IPS-NIHi7 (cell line): ENCODE measurements around the gene PTMS.

Experiments
- DNase-seq: peaks from one replicate; pipeline ENCODE4 v3.0.0; 2012; ENCODE audit warnings: mixed read lengths; ENCODE audit errors: extremely low spot score

Gene PTMS

DNA sequence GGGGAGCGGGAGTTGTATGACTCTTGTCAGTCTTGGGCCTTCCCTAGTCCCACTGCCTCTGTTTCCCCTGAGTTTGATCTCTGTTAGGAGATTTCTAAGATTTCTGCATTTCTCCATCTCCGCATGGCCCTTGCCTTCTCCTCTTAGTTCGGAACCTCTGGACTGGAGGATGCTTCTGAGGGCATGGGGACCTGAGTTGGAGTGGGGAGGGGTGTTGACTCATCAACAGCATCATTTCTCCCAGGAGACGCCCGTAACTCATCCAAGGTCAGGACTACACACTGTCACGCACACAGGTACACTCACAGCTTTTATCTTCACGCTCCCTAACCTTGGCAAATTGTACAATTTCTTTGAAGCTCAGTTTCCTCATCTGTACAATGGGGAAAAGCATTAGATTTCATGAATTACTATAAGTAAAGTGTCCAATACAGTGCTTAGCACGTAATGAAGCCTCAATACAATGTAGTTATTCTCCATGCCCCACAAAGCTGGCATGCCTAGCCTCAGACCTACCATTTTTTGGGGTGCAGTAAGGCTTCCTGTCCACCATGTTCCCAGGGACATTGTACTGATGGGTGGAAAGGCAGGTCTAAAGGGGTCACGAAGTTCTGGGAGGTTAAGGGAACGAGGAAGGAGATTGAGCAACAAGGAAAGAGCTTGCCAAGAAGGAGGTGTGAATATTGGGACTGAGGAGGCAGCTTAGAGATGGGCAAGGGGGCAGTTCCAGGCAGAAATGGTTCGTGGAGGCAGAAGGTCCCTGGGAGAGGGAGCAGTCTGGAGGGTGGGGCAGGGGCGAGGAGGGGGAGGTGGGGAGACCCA, 5.6 kb downstream of the PTMS start:
- DNase-seq = no peak

DNA sequence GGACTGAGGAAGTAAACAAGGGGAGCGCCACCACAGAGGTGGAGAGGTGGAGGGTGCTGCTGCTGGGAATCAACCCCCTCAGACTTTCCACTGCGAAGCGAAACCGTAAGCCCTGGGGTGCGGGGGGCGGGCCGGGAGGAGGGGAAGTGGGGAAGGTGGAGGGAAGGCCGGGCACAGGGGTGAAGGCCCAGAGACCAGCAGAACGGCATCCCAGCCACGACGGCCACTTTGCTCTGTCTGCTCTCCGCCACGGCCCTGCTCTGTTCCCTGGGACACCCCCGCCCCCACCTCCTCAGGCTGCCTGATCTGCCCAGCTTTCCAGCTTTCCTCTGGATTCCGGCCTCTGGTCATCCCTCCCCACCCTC, 6.2 kb downstream of the PTMS start, which contains the start of gene LAG3:
Gene LAG3, plus strand, starts transcription at position 190 of the 365 bp plus-strand sequence. CDS start 333 bp downstream, outside the sequence.
- no peak for DNase-seq

DNA sequence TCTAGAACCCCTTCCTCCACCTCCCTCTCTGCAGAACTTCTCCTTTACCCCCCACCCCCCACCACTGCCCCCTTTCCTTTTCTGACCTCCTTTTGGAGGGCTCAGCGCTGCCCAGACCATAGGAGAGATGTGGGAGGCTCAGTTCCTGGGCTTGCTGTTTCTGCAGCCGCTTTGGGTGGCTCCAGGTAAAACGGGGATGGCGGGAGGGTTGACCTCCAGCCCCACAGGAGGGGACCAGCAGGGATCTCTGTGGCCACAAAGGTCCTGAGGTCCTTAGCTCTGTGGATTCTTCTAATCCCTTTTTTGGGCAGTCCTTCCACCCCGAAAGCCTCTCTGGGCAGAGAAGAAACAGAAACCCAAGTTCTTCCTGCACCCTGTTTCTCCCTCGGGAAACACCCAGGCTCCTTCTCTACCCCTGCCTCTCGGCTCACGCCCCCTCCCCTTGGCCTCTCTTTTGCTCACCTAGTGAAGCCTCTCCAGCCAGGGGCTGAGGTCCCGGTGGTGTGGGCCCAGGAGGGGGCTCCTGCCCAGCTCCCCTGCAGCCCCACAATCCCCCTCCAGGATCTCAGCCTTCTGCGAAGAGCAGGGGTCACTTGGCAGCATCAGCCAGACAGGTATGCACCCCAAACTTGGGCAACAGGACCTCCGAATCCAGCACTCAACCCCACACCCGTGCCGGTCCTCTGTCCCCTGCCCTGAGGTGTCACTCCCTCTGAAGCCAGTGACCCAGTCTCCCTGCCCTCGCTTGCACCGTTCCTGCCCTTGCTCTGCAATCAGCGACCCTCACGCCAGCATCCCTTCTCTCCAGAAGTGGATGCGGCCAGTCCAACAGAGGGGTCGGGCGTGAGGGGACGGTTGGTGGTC, 6.8 kb downstream of the PTMS start:
- no peak for DNase-seq

DNA sequence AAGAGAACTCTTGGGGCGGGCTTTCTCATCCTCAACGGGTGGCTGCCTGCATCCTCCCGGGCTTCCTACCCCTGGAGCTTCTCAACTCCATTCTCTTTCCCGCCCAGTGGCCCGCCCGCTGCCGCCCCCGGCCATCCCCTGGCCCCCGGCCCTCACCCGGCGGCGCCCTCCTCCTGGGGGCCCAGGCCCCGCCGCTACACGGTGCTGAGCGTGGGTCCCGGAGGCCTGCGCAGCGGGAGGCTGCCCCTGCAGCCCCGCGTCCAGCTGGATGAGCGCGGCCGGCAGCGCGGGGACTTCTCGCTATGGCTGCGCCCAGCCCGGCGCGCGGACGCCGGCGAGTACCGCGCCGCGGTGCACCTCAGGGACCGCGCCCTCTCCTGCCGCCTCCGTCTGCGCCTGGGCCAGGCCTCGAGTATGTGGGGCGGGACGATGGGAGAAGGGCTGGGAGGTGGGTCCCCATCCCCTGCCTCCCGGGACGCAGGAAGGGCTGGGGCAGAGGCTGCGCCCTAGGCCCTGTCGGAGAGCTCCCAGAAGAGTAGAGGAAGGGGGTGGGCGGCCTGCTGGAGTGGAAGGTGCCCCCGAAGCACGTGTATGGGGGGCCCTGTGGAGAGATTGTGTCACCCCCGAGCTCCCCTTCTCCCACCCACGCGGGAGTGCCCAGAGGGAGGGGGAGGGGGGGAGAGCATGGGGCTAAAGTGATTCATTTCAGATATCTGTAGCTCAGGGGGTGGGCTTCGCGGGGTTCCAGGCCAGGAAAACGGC, 7.6 kb downstream of the PTMS start:
- DNase-seq = no peak

DNA sequence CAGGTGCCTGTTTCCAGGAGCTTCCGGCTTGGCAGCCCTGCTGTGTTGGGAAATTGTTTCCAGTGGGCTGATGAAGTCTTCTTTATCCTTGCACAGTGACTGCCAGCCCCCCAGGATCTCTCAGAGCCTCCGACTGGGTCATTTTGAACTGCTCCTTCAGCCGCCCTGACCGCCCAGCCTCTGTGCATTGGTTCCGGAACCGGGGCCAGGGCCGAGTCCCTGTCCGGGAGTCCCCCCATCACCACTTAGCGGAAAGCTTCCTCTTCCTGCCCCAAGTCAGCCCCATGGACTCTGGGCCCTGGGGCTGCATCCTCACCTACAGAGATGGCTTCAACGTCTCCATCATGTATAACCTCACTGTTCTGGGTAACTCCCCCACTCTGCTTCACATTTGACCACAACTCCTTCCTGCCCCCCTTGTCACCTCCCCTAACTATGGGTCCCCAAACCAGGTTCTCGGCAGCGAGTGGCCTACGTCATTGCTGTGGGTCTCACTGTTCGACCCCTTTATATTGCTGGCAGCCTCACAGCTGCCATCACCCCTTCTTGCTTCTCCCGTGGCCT, 8.4 kb downstream of the PTMS start:
- no peak for DNase-seq

DNA sequence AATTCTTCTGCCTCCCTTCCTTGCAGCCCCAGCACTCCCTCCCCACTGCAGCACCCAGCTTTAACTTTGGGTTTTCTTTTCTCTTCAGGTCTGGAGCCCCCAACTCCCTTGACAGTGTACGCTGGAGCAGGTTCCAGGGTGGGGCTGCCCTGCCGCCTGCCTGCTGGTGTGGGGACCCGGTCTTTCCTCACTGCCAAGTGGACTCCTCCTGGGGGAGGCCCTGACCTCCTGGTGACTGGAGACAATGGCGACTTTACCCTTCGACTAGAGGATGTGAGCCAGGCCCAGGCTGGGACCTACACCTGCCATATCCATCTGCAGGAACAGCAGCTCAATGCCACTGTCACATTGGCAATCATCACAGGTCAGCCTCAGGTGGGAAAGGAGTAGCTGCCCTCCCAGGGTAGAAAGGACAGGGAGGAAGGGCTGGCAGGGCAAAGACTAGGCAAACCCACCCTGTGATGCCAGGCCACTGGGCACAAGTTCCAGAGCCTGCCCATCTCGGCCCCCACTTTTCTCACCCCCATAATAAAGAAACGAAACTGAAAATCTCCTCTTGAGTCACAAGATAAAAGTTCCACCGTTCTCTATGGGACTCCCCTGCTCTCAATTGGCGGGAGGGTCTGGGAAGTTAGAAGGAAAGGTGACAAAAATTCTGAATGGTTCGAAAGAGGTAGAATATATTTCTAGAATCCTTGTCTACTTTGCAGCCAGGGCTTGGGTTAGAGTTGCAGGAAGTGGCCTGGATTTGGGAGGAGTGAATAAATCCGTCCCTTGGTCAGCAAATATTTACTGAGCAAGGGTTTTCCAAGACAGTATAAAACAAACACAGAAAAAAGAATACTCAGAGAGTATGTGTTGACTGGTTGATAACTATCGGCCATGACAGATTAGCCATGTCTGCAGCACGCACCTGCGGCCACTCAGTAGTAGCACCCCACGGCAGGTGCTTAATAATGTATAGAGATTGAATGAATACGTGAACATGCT, 9.3 kb downstream of the PTMS start:
- DNase-seq = no peak

DNA sequence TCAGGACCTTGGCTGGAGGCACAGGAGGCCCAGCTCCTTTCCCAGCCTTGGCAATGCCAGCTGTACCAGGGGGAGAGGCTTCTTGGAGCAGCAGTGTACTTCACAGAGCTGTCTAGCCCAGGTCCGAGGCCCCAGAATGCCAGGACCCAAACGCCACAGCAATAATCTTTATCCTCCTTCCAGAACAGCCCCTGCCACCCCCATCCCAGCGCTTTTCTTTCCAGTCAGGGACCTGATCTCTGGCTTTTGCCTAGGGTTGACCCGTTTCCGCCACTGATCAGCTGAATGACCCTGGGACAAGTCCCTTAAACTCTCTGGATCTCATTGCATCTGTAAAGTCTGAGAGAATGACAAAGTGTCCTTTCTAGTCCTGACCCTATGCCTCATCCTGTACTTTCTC, 11.2 kb downstream of the PTMS start:
- DNase-seq = no peak

DNA sequence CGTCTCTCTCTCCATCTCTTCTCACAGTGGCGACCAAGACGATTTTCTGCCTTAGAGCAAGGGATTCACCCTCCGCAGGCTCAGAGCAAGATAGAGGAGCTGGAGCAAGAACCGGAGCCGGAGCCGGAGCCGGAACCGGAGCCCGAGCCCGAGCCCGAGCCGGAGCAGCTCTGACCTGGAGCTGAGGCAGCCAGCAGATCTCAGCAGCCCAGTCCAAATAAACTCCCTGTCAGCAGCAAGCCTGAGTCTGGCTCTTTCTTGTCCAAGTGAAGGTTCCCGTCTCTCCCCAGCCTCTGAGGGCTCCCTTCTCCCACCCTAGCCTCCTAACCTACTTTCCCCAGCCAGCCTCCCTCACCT, 12.0 kb downstream of the PTMS start:
- DNase-seq = no peak

DNA sequence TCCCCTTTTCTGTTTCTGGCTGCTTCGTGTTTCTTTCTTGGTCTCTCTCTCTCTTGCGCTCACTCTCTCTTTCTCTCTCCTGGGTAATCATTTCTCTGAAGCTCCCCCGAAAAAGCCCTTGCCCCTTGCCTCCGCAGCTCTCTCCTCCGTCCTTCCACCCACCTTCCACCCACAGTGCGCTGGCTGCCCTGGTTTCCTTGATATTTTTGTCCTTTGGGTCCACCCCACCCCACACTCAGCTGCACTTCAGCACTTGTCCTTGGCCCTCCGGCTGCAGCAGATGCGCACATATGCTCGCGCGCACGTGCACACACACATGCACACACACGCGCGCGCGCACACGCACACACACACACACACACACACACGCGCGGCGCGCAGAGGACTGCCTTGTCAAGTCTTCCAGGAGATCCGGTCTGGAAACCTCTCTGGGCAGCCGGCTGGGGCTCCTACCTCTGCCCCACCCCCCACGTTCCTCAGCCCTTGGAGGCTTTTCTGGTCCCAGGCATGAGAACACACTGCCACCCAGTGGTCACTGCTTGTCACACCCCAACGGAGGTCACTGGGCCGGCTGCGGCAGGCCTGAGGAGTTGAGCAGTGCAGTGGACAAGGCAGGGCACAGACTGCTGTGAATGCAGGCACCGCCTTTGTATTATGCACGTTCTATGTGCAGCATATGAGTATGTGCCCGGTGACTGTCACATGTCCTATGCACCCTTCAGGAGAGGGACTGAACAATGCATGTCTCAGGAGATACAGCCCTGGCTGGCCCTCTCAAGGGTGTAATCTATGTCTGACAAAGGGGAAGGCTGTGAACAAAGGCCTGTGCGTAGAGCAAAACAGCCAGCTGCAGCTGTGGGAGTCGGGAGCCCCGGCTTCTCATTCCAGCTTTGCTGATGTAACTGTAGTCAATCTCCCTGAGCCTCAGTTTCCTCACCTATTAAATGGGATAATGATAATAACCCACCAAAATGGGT, 12.7 kb downstream of the PTMS start:
- peak; percentile 88 for DNase-seq

DNA sequence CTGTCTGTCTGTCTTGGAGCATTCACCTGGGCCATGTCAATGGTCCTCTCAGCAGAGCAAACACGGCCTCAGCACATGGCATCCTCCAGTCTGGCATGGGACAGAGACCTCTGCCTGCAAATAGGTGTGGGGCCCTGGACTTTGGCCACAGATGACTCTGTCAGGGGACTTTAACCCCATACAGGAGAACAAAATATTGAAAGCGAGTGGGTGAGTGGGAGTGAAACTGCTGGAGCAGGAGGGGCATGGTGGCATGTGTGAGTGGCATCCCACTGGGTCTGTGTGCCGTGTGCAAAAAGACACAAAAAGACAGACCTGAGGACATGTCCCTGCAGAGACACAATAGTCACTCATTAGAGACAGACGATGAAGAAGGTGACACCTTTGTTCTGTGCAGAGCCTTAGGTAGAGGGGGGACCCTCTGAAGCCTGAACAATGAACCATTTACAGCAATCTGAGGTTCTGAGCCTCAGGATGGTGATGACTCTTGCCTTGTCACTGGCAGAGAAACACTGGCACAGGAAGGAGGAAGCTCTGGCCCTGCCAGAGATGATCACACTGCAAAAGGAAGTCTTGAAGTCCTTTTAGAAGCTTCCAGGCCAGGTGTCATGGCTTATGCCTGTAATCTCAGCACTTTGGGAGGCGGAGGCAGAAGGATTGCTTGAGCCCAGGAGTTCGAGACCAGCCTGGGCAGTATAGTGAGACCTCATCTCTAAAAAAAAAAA, 13.7 kb downstream of the PTMS start:
- DNase-seq = no peak

DNA sequence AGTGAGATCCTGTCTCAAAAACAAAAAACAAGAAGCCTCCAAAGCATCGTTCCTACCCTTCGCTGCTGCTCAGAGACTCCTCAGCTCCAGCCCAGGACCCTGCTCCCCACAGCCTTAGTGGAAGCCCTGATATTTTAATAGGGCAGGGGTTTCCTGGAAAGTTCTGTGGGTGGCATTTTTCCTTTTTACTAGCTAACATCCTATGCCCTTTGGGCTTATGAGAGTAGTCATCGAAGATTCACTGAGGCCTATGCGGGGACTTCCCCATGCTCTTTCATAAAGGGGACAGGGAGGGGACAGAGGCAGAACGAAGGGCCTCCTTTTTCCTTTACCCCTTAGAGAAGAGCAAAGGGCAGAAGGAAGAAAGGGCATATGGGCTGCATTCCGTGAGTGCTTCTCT, 14.4 kb downstream of the PTMS start:
- DNase-seq = no peak

DNA sequence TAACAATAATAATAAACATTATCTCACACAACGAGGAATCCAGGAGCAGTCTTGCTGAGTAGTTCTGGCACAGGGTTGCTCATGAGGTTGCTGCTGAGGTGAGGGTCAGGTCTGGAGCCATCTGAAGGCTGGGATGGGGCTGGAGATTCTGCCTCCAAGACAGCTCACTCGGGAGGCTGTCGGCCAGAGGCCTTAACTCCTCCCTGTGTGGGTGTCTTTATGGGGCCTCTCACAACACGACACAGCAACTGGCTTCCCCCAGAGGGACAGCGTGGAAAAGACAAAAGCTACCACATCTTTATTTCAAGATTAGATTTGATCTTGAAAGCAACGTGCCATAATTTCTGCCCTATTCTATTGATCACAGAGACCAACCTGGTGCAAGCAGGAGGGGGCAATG, 16.0 kb downstream of the PTMS start:
- DNase-seq = no peak

DNA sequence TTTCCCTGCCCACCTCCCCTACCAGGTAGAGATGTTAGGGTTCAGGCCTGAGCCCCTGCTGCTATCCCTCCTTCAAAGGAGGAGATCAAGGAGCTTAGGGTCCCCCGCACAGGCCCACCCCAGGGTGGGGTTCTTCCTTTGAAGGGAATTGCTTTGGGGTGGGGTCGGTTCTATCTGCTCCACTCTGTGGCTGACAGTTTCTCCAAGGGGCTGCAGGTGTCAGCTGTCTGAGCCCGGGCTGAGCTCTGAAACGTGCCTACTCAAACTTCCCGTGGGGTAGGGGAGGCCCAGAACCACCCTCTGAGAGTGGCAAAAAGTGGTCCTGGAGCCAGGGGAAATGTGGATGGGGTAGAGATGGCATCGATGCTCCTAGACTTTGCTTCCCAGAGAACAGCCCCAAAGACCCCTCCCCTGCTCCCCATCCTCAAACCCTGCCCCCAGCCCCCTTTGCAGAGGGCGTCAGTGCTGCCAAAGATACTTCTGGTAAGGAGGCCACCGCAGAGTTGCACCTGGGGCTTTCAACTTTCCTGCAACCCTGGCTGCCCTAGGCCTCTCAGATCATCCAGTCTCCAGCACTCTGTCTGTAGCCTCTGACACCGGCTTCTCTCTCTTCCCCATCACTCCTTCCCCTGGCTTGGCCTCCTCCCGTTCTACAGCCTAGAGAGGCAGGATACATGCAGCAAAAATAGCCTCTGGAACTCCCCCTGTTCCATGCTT, 16.8 kb downstream of the PTMS start:
- no peak for DNase-seq

DNA sequence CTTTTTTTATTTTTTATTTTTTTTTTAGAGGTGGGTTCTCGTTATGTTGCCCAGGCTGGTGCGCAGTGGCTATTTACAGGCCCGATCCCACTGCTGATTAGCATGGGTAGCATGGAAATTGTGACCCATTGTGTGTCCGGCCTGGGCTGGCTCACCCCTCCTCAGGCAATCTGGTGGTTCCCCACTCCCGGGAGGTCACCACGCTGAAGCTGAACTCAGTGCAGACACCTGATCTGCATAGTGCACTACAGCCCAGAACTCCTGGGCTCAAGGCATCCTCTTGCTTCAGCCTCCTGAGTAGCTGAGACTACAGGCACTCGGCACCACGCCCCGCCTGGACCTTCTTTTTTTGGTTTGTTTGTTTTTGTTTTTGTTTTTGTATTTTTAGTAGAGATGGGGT, 17.7 kb downstream of the PTMS start:
- no peak for DNase-seq

DNA sequence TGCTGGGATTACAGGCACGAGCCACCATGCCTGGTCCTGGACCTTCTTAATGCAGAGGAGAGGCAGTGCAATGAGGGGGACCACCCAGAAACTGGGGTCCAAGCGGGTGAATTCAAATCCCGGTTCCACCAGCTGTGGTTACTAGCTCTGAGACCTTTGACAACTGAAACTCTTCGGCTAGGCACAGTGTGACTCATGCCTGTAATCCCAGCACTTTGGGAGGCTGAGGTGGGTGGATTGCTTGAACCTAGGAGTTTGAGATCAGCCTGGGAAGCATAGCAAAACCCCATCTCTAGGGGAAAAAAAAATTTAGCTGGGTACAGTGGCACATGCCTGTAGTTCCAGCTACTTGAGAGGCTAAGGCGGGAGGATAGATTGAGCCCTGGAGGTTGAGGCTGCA, 18.1 kb downstream of the PTMS start:
- no peak for DNase-seq

DNA sequence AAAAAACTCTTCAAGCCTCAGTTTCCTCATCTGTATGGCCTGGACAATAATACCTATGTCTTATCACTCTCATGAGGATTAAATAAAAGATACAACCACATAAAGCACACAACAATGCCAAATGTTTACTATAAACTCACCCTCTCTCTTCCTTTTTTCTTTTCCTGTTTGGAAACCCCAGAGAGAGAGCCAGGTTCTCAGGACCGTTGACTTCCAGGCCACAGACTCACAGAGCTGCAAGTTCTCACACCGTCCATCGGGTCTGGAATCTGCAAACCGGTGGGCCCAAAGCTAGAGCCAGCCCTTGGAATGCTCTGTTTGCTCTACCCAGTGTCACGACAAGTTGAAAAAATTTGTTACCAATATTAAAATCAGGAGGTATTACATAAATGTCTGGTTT, 18.6 kb downstream of the PTMS start:
- DNase-seq = no peak

DNA sequence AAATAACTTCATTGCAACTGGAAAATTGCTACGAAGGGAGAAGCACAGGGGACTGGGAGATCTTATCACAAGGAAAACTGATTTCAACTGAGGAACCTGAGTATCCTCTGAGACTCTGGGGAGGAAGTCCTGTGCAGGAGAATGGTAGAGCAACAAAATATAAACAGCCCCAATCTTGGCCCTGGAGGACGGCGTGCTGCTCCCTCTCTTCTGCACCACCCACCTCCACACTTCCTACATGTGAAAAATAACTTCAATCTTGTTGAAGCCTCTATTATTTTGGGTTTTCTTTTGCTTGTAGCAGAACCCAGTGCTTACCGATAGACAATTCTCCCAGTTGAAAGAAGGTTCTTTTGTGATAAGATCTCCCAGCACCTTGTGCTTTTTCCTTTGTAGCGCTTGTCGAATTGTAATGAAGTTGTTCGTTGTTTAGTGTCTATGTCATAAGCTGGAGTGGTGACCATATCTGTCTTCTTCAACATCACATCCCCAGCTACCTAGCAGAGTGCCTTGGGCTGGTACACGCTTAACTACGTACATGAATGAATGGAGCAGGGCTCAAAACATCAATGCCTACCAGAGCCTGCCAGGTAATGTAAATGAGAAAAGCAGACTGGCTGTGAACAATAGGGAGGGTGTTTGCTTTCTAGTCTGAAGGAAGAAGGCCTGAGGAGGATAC, 20.4 kb downstream of the PTMS start:
- DNase-seq = no peak

DNA sequence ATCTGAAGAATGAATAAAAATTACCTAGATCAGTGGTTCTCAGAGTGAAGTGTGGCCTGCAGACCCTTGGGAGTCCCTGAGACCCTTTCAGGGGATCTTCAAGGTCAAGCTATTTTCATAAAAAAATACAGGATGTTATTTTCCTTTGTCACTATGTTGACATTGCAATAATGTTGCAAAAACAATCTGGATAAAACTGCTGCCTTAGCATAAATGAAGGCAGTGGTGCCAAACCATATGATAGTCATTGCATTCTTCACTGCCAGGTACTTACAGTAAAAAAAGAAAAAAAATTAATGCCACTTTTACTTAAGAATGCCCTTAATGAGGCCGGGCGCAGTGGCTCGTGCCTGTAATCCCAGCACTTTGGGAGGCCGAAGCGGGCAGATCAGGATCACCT, 21.1 kb downstream of the PTMS start:
- DNase-seq = no peak
